ENCODE data around the gene RRAS2.
A peak's percentile ranks its signal among the peaks of the same experiment; 100 is the strongest.
"Not testable (repeated sequence)": the region's sequence is repeated elsewhere in the genome, so short reads cannot be mapped to it uniquely, and the experiment has no call there.

RRAS2 gene

GRCh38 chr11:14358729-14359439 is at the start of gene RRAS2:
RRAS2 (minus strand) TSS chr11:14359183; CDS start chr11:14358870, 313 bp downstream.
- TF ChIP-seq Cebpa-rat (IDR thresholded peaks at IDR 0.05): no peak
- Histone ChIP-seq H3K4me1 (peaks cover 6 to 15% (median 8%) of the 10 kb centered on the region in 10 experiments; a peak in 16 of 20 replicates), H3K27ac (peak within 1 kb of the TSS; percentile 79 to 87 (median 83))

GRCh38 chr11:14408612-14409011 is 49.6 kb upstream of the RRAS2 start:
- Histone ChIP-seq H3K27me3 (no peaks in the 10 kb centered on the region), H3K9me3 (replicated peaks in 1 of 11) (no peaks in the 10 kb centered on the region), H3K36me3 (no peaks in the 10 kb centered on the region), H3K27ac (no peak overlapping the region), H3K4me1 (peaks cover 19 to 40% (median 32%) of the 10 kb centered on the region in 10 experiments), H3K4me2 (no peak overlapping the region), H4K20me1 (no peaks in the 10 kb centered on the region), H3K9ac (no peak overlapping the region), H3K4me3 (no peak overlapping the region)
- TF ChIP-seq Cebpa-rat (IDR thresholded peaks at IDR 0.05): no peak

More at GRCh38 chr11:14358729-14359439, at the start of gene RRAS2:
- peak within 1 kb of the TSS; percentile 79 to 93 (median 92) for H3K4me2 ChIP-seq
- peaks cover 0 to 44% (median 9%) of the 10 kb centered on the region in 11 experiments; a peak in 8 of 22 replicates for H4K20me1 ChIP-seq
- H3K9me3 ChIP-seq (replicated peaks in 1 of 11): no peaks in the 10 kb centered on the region
- no peaks in the 10 kb centered on the region for H3K36me3 ChIP-seq
- peak within 1 kb of the TSS; percentile 85 to 95 (median 90) for H3K4me3 ChIP-seq
- peak within 1 kb of the TSS; percentile 87 to 94 (median 91) for H3K9ac ChIP-seq
- H3K27me3 ChIP-seq: peaks cover 0 to 11% (median 8%) of the 10 kb centered on the region in 11 experiments; a peak in 12 of 22 replicates

- not testable (repeated sequence) for H3K9me3 ChIP-seq (replicated peaks in 1 of 11); H3K9ac ChIP-seq; H3K27ac ChIP-seq; H3K36me3 ChIP-seq; H3K4me2 ChIP-seq; H3K27me3 ChIP-seq; H4K20me1 ChIP-seq; H3K4me3 ChIP-seq
- peaks cover 4 to 15% (median 9%) of the 10 kb centered on the region in 10 experiments; a peak in 19 of 20 replicates for H3K4me1 ChIP-seq
Measured at GRCh38 chr11:14406116-14406515, 47.1 kb upstream of the RRAS2 start.

GRCh38 chr11:14403528-14403927 is 44.5 kb upstream of the RRAS2 start:
- H3K36me3 ChIP-seq; H3K27me3 ChIP-seq; H3K4me1 ChIP-seq; H3K4me3 ChIP-seq; H3K27ac ChIP-seq; H4K20me1 ChIP-seq; H3K4me2 ChIP-seq; H3K9ac ChIP-seq; H3K9me3 ChIP-seq (replicated peaks in 1 of 11): not testable (repeated sequence)

GRCh38 chr11:14399087-14399486 is 40.1 kb upstream of the RRAS2 start:
- Histone ChIP-seq H3K36me3 (no peaks in the 10 kb centered on the region), H3K4me3 (no peak overlapping the region), H3K9me3 (replicated peaks in 1 of 11) (no peaks in the 10 kb centered on the region), H3K4me2 (no peak overlapping the region), H3K4me1 (peaks cover 0 to 2% (median 0%) of the 10 kb centered on the region in 10 experiments; a peak in 3 of 20 replicates), H3K27me3 (no peaks in the 10 kb centered on the region), H3K9ac (no peak overlapping the region), H3K27ac (no peak overlapping the region), H4K20me1 (no peaks in the 10 kb centered on the region)
- no peak for TF ChIP-seq Cebpa-rat (IDR thresholded peaks at IDR 0.05)

GRCh38 chr11:14396273-14396672 is 37.3 kb upstream of the RRAS2 start:
- H3K36me3 ChIP-seq: no peaks in the 10 kb centered on the region

GRCh38 chr11:14393889-14394288 is 34.9 kb upstream of the RRAS2 start:
- Histone ChIP-seq H3K9me3 (replicated peaks in 1 of 11) (no peaks in the 10 kb centered on the region), H3K4me2 (0 out of 22 replicates have a peak overlapping the region, but pooled peaks of 1 of the 11 experiments have one; percentile 15)
- no peak for TF ChIP-seq Cebpa-rat (IDR thresholded peaks at IDR 0.05)

More at GRCh38 chr11:14396273-14396672, 37.3 kb upstream of the RRAS2 start:
- Histone ChIP-seq H3K9me3 (replicated peaks in 1 of 11) (no peaks in the 10 kb centered on the region), H3K9ac (no peak overlapping the region), H3K4me1 (peaks cover 0 to 7% (median 0%) of the 10 kb centered on the region in 10 experiments; a peak in 3 of 20 replicates), H4K20me1 (no peaks in the 10 kb centered on the region), H3K27ac (no peak overlapping the region), H3K27me3 (no peaks in the 10 kb centered on the region), H3K4me3 (no peak overlapping the region), H3K4me2 (no peak overlapping the region)
- TF ChIP-seq Cebpa-rat (IDR thresholded peaks at IDR 0.05): no peak

GRCh38 chr11:14393129-14393528 is 34.1 kb upstream of the RRAS2 start:
- Histone ChIP-seq H3K27me3 (no peaks in the 10 kb centered on the region), H3K4me2 (no peak overlapping the region), H4K20me1 (no peaks in the 10 kb centered on the region), H3K4me3 (no peak overlapping the region), H3K4me1 (peaks cover 0 to 7% (median 0%) of the 10 kb centered on the region in 10 experiments; a peak in 3 of 20 replicates), H3K36me3 (no peaks in the 10 kb centered on the region), H3K27ac (no peak overlapping the region), H3K9me3 (replicated peaks in 1 of 11) (no peaks in the 10 kb centered on the region), H3K9ac (no peak overlapping the region)
- no peak for TF ChIP-seq Cebpa-rat (IDR thresholded peaks at IDR 0.05)

More at GRCh38 chr11:14393889-14394288, 34.9 kb upstream of the RRAS2 start:
- peaks cover 0 to 7% (median 0%) of the 10 kb centered on the region in 10 experiments; a peak in 3 of 20 replicates for H3K4me1 ChIP-seq
- no peaks in the 10 kb centered on the region for H4K20me1 ChIP-seq
- no peak overlapping the region for H3K4me3 ChIP-seq
- no peaks in the 10 kb centered on the region for H3K36me3 ChIP-seq
- no peak overlapping the region for H3K9ac ChIP-seq
- no peak overlapping the region for H3K27ac ChIP-seq
- no peaks in the 10 kb centered on the region for H3K27me3 ChIP-seq

GRCh38 chr11:14390669-14391068 is 31.7 kb upstream of the RRAS2 start:
- H3K9me3 ChIP-seq (replicated peaks in 1 of 11): no peaks in the 10 kb centered on the region
- H3K4me1 ChIP-seq: peaks cover 0 to 7% (median 0%) of the 10 kb centered on the region in 10 experiments; a peak in 3 of 20 replicates
- no peak overlapping the region for H3K9ac ChIP-seq
- no peaks in the 10 kb centered on the region for H4K20me1 ChIP-seq
- no peaks in the 10 kb centered on the region for H3K36me3 ChIP-seq
- no peak overlapping the region for H3K27ac ChIP-seq
- H3K4me2 ChIP-seq: no peak overlapping the region
- no peaks in the 10 kb centered on the region for H3K27me3 ChIP-seq
- no peak overlapping the region for H3K4me3 ChIP-seq
- no peak for TF ChIP-seq Cebpa-rat (IDR thresholded peaks at IDR 0.05)

- no peak for TF ChIP-seq Cebpa-rat (IDR thresholded peaks at IDR 0.05)
- no peaks in the 10 kb centered on the region for H3K9me3 ChIP-seq (replicated peaks in 1 of 11)
- no peaks in the 10 kb centered on the region for H3K27me3 ChIP-seq
- H4K20me1 ChIP-seq: no peaks in the 10 kb centered on the region
- no peak overlapping the region for H3K4me3 ChIP-seq
- no peak overlapping the region for H3K9ac ChIP-seq
- no peak overlapping the region for H3K27ac ChIP-seq
- no peaks in the 10 kb centered on the region for H3K36me3 ChIP-seq
- no peak overlapping the region for H3K4me2 ChIP-seq
- no peaks in the 10 kb centered on the region for H3K4me1 ChIP-seq
Measured at GRCh38 chr11:14388352-14388751, 29.4 kb upstream of the RRAS2 start.
